ENCODE data around the gene DNAI4.

GRCh38 chr1:66951513-66951912, 26.9 kb upstream of the DNAI4 start:
- TF ChIP-seq CTCF (IDR thresholded peaks at IDR 0.05) (no peak), POLR2A (IDR thresholded peaks at IDR 0.05) (no peak)
